Measurements from ENCODE around the gene C8G. TPM values are rescaled to one million over a fixed set of nuclear protein-coding genes. Genes with fewer than 3 reads are reported as not detected.

The C8G gene
- total RNA-seq, 1 experiment from 2014 or later: 0.85 TPM

DNA sequence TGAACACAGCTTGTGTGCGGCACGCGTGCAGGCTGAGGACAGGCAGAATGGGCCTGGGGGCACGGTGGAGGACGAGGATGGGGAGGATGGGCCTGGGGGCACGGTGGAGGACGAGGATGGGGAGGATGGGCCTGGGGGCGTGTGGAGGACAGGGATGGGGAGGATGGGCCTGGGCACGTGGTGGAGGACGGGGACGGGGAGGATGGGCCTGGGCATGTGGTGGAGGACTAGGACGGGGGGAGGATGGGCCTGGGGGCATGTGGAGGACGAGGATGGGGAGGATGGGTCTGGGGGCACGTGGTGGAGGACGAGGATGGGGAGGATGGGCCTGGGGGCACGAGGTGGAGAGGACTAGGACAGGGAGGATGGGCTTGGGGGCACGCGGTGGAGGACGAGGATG lies 22.5 kb upstream of the C8G start (continued):
- TF ChIP-seq, protein P1, sequence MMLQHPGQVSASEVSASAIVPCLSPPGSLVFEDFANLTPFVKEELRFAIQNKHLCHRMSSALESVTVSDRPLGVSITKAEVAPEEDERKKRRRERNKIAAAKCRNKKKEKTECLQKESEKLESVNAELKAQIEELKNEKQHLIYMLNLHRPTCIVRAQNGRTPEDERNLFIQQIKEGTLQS (CRISPR knock-in tag; conservative IDR thresholded peaks at IDR 0.05): no peak
- TF ChIP-seq NFE2L1 (CRISPR knock-in tag; IDR thresholded peaks at IDR 0.05): no peak

DNA sequence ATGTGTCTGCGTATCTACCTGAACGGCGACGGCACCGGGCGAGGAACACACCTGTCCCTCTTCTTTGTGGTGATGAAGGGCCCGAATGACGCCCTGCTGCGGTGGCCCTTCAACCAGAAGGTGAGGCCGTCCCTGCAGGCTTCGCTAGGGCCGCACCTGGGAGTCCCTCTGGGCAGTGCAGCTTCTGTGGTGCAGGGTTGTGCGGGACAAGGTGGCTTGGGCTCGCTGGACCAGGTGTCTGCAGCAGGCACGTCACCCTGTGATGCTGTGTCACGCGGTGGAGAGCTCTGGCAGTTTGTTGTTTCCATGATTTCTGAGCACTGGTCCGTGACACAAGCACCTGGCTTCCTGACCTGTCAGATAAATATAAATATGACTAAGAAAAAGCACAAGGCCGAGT lies 21.2 kb upstream of the C8G start:
- no peaks in the 10 kb centered on the region for H3K9me3 Mint-ChIP-seq
- H3K4me1 Mint-ChIP-seq: no peaks in the 10 kb centered on the region
- H3K36me3 Mint-ChIP-seq: peaks cover 43% of the 10 kb centered on the region
- H3K4me3 Mint-ChIP-seq: no peak overlapping the region
- no peaks in the 10 kb centered on the region for H3K27me3 Mint-ChIP-seq (ENCODE audit: low read depth)
- ChIA-PET POLR2A (interaction anchor here (0.6 to 0.7 kb wide), 2 partner anchors 13 to 27 kb away, joined by 3 to 4 read pairs; no protein-coding TSS in a partner anchor), CTCF (no interaction called here)
- H3K27ac Mint-ChIP-seq: no peak overlapping the region
- no peak for ATAC-seq
- TF ChIP-seq CREB1 (CRISPR knock-in tag; IDR thresholded peaks at IDR 0.05) (no peak), RORB (CRISPR knock-in tag; IDR thresholded peaks at IDR 0.05) (no peak), FOXP1 (CRISPR knock-in tag; IDR thresholded peaks at IDR 0.05; ENCODE audit: borderline replicate concordance) (no peak), NR2C2 (CRISPR knock-in tag; IDR thresholded peaks at IDR 0.05) (no peak), ZNF263 (CRISPR knock-in tag; IDR thresholded peaks at IDR 0.05; ENCODE audit: low read depth) (no peak), NR1H2 (CRISPR knock-in tag; IDR thresholded peaks at IDR 0.05) (no peak), KAT7 (CRISPR knock-in tag; IDR thresholded peaks at IDR 0.05; ENCODE audit: borderline replicate concordance) (no peak), CREM (CRISPR knock-in tag; IDR thresholded peaks at IDR 0.05) (no peak), MYBL2 (CRISPR knock-in tag; IDR thresholded peaks at IDR 0.05) (no peak), ZNF416 (CRISPR knock-in tag; IDR thresholded peaks at IDR 0.05) (no peak), SMAD4 (CRISPR knock-in tag; IDR thresholded peaks at IDR 0.05) (no peak), SMAD3 (CRISPR knock-in tag; IDR thresholded peaks at IDR 0.05; ENCODE audit: borderline replicate concordance) (no peak)
- TF ChIP-seq, protein P2, sequence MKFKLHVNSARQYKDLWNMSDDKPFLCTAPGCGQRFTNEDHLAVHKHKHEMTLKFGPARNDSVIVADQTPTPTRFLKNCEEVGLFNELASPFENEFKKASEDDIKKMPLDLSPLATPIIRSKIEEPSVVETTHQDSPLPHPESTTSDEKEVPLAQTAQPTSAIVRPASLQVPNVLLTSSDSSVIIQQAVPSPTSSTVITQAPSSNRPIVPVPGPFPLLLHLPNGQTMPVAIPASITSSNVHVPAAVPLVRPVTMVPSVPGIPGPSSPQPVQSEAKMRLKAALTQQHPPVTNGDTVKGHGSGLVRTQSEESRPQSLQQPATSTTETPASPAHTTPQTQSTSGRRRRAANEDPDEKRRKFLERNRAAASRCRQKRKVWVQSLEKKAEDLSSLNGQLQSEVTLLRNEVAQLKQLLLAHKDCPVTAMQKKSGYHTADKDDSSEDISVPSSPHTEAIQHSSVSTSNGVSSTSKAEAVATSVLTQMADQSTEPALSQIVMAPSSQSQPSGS (CRISPR knock-in tag; IDR thresholded peaks at IDR 0.05; ENCODE audit: borderline replicate concordance, low read depth): no peak
- TF ChIP-seq, protein P3, sequence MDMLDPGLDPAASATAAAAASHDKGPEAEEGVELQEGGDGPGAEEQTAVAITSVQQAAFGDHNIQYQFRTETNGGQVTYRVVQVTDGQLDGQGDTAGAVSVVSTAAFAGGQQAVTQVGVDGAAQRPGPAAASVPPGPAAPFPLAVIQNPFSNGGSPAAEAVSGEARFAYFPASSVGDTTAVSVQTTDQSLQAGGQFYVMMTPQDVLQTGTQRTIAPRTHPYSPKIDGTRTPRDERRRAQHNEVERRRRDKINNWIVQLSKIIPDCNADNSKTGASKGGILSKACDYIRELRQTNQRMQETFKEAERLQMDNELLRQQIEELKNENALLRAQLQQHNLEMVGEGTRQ (CRISPR knock-in tag; IDR thresholded peaks at IDR 0.05): no peak
- TF ChIP-seq, protein P4, sequence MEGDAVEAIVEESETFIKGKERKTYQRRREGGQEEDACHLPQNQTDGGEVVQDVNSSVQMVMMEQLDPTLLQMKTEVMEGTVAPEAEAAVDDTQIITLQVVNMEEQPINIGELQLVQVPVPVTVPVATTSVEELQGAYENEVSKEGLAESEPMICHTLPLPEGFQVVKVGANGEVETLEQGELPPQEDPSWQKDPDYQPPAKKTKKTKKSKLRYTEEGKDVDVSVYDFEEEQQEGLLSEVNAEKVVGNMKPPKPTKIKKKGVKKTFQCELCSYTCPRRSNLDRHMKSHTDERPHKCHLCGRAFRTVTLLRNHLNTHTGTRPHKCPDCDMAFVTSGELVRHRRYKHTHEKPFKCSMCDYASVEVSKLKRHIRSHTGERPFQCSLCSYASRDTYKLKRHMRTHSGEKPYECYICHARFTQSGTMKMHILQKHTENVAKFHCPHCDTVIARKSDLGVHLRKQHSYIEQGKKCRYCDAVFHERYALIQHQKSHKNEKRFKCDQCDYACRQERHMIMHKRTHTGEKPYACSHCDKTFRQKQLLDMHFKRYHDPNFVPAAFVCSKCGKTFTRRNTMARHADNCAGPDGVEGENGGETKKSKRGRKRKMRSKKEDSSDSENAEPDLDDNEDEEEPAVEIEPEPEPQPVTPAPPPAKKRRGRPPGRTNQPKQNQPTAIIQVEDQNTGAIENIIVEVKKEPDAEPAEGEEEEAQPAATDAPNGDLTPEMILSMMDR (IDR thresholded peaks at IDR 0.05): no peak
- TF ChIP-seq, protein P5, sequence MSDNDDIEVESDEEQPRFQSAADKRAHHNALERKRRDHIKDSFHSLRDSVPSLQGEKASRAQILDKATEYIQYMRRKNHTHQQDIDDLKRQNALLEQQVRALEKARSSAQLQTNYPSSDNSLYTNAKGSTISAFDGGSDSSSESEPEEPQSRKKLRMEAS (CRISPR knock-in tag; IDR thresholded peaks at IDR 0.05): no peak
- TF ChIP-seq, protein P6, sequence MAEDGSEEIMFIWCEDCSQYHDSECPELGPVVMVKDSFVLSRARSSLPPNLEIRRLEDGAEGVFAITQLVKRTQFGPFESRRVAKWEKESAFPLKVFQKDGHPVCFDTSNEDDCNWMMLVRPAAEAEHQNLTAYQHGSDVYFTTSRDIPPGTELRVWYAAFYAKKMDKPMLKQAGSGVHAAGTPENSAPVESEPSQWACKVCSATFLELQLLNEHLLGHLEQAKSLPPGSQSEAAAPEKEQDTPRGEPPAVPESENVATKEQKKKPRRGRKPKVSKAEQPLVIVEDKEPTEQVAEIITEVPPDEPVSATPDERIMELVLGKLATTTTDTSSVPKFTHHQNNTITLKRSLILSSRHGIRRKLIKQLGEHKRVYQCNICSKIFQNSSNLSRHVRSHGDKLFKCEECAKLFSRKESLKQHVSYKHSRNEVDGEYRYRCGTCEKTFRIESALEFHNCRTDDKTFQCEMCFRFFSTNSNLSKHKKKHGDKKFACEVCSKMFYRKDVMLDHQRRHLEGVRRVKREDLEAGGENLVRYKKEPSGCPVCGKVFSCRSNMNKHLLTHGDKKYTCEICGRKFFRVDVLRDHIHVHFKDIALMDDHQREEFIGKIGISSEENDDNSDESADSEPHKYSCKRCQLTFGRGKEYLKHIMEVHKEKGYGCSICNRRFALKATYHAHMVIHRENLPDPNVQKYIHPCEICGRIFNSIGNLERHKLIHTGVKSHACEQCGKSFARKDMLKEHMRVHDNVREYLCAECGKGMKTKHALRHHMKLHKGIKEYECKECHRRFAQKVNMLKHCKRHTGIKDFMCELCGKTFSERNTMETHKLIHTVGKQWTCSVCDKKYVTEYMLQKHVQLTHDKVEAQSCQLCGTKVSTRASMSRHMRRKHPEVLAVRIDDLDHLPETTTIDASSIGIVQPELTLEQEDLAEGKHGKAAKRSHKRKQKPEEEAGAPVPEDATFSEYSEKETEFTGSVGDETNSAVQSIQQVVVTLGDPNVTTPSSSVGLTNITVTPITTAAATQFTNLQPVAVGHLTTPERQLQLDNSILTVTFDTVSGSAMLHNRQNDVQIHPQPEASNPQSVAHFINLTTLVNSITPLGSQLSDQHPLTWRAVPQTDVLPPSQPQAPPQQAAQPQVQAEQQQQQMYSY (CRISPR knock-in tag; IDR thresholded peaks at IDR 0.05): no peak
- TF ChIP-seq, protein P7, sequence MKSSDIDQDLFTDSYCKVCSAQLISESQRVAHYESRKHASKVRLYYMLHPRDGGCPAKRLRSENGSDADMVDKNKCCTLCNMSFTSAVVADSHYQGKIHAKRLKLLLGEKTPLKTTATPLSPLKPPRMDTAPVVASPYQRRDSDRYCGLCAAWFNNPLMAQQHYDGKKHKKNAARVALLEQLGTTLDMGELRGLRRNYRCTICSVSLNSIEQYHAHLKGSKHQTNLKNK (CRISPR knock-in tag; IDR thresholded peaks at IDR 0.05): no peak
- TF ChIP-seq, protein P8, sequence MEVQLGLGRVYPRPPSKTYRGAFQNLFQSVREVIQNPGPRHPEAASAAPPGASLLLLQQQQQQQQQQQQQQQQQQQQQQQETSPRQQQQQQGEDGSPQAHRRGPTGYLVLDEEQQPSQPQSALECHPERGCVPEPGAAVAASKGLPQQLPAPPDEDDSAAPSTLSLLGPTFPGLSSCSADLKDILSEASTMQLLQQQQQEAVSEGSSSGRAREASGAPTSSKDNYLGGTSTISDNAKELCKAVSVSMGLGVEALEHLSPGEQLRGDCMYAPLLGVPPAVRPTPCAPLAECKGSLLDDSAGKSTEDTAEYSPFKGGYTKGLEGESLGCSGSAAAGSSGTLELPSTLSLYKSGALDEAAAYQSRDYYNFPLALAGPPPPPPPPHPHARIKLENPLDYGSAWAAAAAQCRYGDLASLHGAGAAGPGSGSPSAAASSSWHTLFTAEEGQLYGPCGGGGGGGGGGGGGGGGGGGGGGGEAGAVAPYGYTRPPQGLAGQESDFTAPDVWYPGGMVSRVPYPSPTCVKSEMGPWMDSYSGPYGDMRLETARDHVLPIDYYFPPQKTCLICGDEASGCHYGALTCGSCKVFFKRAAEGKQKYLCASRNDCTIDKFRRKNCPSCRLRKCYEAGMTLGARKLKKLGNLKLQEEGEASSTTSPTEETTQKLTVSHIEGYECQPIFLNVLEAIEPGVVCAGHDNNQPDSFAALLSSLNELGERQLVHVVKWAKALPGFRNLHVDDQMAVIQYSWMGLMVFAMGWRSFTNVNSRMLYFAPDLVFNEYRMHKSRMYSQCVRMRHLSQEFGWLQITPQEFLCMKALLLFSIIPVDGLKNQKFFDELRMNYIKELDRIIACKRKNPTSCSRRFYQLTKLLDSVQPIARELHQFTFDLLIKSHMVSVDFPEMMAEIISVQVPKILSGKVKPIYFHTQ (CRISPR knock-in tag; IDR thresholded peaks at IDR 0.05): no peak
- TF ChIP-seq, protein P9, sequence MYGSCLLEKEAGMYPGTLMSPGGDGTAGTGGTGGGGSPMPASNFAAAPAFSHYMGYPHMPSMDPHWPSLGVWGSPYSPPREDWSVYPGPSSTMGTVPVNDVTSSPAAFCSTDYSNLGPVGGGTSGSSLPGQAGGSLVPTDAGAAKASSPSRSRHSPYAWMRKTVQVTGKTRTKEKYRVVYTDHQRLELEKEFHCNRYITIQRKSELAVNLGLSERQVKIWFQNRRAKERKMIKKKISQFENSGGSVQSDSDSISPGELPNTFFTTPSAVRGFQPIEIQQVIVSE (CRISPR knock-in tag; IDR thresholded peaks at IDR 0.05; ENCODE audit: borderline replicate concordance): no peak
- no peak for DNase-seq (ENCODE audit: low spot score)

Data from WTC11 (cell line).